HG03439 (cell line): ENCODE data around the gene RPA1.

ENCODE experiments used
- ATAC-seq: cut with Tn5 transposase; IDR thresholded peaks from one replicate; pipeline ENCODE4 v1.9.1; 2021; ENCODE audit warnings: mild to moderate bottlenecking, moderate library complexity; ENCODE audit not compliant: unreplicated experiment

Gene RPA1

DNA sequence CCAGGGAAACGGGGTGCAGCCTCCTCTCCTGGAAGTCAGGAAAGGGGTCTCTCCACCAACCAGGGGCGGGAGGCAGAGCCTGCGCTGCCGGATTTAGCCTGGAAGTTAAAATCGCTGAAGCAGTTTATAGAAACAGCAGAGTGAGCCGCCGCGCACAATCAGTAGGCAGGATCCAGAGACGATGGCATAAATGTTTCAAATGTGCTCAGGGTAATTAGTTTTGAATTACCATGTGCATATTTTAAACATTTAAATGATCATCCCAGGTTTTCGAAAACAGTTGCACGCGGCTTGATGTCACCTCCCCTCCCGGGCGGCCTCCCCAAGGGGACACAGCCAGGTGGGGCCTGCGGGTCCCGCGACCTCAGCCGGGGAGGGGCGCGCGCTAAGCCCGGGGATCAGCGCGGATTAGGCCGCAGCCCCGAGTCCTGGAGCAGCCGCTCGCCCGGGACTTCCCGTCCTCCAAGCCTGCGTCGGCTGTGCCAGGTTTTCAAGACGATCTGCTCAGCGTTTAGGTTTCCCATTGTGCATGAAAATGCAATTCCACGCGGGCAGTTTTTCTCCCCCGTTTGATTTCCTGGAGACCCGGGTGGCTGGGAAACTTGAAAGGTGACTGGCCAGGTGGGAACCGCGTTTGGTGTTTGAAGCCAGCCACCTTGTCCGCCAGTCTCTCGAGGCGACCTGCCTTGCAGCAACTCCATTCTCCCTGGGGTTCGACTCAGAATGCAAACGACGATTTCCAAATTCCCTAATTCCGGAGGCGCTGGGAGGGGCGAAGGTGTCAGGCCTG lies 78.3 kb downstream of the RPA1 start:
- no peak for ATAC-seq

DNA sequence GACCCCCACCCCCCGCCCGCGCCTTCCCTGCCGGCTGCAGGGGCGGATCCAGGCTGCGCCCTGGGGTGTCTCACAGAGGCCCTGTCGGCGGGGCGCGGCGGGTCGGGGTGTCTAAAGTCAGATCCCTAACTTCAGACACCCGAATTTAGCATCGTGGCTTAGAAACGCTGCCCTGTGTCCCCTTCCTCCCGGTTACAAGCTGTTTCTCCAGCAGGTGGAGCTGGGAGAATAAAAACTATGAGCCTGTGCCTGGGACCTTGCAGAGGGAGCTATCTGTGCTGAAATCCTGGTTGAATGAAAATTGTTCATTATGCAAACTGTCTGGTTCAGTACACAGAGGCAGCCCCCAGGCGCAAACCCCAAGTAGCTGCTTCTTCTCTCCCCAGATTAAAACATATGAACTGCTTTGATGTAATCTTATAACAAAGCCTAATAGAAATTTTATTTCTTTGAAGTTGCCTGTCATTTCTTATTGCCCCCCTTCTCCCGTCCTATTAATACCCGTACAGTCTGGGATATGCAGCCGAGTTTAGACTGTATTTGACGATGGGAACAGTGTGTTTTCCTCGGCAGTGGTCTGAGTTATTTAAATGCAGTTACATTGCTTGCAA lies 79.0 kb downstream of the RPA1 start:
- ATAC-seq: no peak

GRCh38 chr17:1909985-1910384 lies 80.2 kb downstream of the RPA1 start:
- ATAC-seq: no peak

DNA sequence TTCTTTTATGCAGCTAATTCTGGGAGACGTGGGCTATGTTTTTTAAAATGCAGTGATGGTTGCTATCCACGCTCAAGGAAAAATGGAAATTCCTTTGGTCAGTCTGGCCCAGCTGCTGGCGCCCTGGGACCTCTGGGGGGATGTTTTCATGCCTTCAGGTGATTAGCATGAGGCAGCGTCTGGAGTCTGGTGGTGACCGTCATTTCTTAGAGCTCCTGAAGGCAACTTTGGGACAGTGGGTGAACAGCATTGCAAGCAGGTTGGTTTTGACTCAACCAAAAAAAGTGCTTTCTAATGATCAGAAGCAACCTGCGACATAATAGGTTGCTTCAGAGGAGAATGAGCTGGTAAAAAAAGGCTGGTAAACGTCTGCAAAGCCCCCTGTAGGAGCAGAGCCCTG lies 82.3 kb downstream of the RPA1 start:
- no peak for ATAC-seq

- no peak for ATAC-seq
Observed at GRCh38 chr17:1913702-1914101, 83.9 kb downstream of the RPA1 start.

DNA sequence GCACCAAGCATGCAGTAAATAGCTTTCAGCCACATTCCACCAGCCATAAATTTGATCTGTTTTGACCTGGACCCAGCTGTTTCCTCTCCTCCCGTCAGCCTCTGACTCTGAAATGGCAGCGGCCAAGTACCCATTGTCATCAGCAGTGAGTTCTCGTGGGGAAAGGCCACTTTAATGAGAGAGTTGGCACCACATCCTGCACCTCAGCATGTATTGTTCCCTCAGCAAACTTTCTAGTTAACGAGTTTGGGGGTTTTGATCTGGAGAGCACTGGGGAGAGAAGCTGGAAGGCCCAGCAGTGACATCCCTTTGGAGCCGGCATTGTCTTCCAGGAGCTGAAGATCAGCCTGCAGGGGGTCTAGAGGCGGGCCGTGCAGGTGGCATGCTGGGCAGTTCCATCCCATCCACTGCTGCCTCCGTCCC lies 84.9 kb downstream of the RPA1 start:
- ATAC-seq: no peak

GRCh38 chr17:1915889-1916288 lies 86.1 kb downstream of the RPA1 start:
- no peak for ATAC-seq

DNA sequence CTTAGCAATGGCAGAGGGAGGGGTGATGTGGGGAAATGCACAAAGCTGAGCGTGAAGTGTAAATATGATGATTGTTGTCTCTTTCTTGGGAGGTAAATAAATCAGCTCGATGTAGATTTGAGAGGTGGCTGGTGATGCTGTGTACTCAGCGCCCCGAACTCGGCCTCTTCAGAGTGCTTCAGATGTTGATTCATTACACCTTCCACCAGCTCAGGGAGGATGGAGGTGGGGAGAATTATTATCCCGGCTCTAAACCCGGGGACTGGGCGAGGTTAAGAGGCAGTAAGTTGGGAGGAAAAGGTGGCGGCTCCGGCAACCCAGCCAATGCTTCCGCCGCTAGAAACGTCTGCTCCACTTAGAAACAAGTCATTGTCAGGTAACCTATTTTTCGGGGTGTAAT lies 86.5 kb downstream of the RPA1 start:
- ATAC-seq: no peak

GRCh38 chr17:1916963-1917715 lies 87.3 kb downstream of the RPA1 start:
- ATAC-seq: no peak

DNA sequence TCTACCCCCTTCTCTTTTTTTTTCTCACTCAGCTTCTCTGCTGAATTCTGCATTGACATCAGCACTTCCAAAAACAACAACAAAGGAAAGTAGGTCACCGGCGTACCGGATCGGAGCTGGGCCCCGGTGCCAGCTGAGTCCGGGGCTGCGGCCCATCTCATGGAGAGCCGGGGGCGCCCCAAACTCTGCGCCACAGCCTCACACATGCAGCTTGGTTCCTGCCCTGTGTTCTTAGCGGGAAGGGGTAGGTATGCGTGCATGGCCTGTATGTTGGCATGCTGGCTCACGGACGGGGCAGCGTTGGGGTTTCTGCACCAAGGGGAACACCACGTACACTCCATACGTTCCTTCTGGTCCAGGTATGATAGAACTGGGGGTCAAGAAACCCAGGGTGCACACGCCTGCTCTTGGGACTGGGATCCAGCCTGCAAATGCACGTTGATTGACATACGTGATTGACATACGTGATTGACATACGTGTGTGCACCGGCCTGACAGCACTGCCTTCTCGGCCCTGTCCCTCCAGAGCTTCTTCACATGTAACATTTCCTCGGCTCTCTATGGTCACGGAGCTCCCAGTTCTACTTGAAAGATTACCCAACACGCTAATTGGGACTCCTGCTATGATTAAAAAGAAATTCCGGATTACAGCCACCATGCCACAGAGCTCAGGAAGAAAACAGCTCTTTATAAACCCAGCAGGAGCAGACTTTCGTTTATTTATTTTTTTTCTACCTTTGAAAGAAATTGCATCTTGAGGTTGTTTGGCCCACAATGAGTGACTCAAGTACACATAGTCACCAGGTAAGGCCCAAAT lies 88.7 kb downstream of the RPA1 start:
- ATAC-seq: no peak

DNA sequence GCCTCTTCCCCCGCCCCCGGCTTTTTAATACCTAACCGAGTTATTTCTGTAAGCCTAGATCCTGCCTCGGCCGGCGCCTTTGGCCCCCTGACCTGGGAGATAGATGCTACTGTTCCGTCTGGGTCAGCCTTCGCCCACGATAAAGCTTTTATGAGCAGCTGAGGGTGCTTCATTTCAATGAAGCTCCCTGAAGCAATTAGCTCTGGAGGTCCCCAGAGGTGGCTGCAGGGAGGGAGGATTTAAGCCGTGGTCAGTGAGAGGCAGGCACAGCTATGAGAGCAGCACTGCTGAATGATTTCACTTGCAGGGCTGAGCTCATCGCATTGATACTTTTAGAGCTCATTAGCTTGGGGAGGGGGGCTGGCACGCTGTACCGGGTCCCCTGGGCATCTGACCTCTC lies 89.4 kb downstream of the RPA1 start:
- ATAC-seq: no peak

- ATAC-seq: no peak
Observed at GRCh38 chr17:1920948-1921351, 91.1 kb downstream of the RPA1 start.

- no peak for ATAC-seq
Observed at GRCh38 chr17:1928976-1929375, 99.2 kb downstream of the RPA1 start.

GRCh38 chr17:1930337-1930645 lies 100.5 kb downstream of the RPA1 start:
- ATAC-seq: no peak

GRCh38 chr17:1931844-1932579 lies 102.2 kb downstream of the RPA1 start:
- no peak for ATAC-seq

- no peak for ATAC-seq
Observed at GRCh38 chr17:1933875-1934715, 104.3 kb downstream of the RPA1 start.

DNA sequence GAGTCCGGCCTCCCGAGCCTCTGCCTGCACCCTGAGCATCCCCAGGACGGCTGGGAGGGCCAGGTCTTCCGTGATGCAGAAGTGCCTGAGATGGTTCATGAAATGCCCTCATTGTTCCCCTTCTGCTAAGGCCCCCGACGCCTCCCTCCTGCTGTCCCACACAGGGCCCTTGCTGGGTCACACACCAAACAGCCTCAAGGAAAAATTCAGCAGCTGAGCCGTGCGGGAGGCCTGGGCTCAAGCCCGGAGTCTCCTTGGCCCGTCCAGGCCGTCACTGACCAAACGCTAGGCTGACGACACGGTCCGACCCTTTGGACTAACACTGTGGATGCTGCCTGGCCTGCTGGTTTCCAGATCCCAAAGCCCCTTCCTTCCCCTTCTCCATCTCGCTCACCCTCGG lies 105.1 kb downstream of the RPA1 start:
- ATAC-seq: no peak

DNA sequence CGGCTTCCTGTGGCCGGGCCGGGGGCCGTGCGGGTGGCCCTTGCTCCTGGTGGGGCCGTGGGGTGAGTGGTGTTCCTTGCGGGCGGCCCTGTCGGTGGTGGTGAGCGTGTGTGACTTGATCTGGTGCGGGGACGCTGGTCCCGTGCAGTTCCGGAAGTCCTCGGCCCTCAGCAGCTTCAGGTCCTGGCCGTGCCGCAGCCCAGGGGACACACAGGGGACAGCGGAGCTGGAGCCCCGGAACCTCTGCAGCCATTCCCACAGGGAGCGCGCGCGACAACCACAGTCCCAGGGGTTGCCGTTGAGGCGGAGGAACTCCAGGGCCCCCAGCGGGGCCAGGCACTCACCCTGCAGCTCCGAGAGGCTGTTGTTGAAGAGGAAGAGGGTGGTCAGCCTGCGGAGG lies 107.0 kb downstream of the RPA1 start:
- ATAC-seq: no peak

- ATAC-seq: no peak
Observed at GRCh38 chr17:1937461-1937860, 107.7 kb downstream of the RPA1 start.
